Measurements from ENCODE around the gene ADAMTS9. TPM values are rescaled to one million over a fixed set of nuclear protein-coding genes. Genes with fewer than 3 reads are reported as not detected.

Gene ADAMTS9
- total RNA-seq, 2 donors from 2014 or later: 16.1 to 38.0 TPM

DNA sequence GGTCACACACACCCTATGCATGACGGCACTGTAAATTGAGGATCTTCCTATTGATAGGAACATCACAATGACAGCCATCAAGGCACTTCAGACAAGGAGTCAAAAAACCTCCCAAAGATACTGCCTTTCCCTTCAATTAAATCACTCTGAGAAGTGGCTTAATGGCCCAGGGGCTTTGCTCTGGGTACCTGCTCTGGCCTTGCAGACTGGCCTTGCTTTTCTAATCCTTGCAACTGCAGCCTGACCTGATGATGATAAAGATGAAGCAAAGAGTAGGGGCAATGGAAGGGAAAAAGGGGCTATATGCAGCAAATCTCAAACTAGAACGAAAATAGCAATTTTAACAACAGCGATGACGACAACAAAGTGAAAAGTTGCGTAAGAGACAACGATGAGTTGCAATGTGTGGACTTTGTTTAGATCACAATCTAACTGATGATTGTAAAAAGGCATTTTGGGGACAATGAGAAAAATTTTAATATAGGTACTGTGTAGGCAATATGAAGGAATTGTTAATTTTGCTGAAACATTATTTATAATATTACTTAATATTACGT lies 14.6 kb downstream of the ADAMTS9 start:
- Mint-ChIP-seq H3K36me3 (ENCODE audit: low read depth) (no peaks in the 10 kb centered on the region), H3K4me3 (no peak overlapping the region), H3K27ac (no peak overlapping the region), H3K9me3 (no peaks in the 10 kb centered on the region), H3K27me3 (ENCODE audit: insufficient read depth) (peaks cover under 1% of the 10 kb centered on the region), H3K4me1 (peaks cover 44% of the 10 kb centered on the region)
- Histone ChIP-seq H3K27me3 (ENCODE audit: control insufficient read depth, insufficient read depth, low read length, poor library complexity, severe bottlenecking) (no peaks in the 10 kb centered on the region), H3K9me3 (ENCODE audit: control insufficient read depth, low read length) (no peaks in the 10 kb centered on the region), H3K36me3 (ENCODE audit: control insufficient read depth, insufficient read depth, low read length) (no peaks in the 10 kb centered on the region), H3K9ac (ENCODE audit: extremely low read depth, low read length, poor library complexity, severe bottlenecking) (no peak overlapping the region), H3K27ac (ENCODE audit: low read depth, low read length) (no peak overlapping the region), H3K4me3 (ENCODE audit: low read length) (no peak overlapping the region), H3K4me1 (ENCODE audit: control insufficient read depth, insufficient read depth, low read length) (peaks cover 20% of the 10 kb centered on the region)
- TF ChIP-seq, protein P1, sequence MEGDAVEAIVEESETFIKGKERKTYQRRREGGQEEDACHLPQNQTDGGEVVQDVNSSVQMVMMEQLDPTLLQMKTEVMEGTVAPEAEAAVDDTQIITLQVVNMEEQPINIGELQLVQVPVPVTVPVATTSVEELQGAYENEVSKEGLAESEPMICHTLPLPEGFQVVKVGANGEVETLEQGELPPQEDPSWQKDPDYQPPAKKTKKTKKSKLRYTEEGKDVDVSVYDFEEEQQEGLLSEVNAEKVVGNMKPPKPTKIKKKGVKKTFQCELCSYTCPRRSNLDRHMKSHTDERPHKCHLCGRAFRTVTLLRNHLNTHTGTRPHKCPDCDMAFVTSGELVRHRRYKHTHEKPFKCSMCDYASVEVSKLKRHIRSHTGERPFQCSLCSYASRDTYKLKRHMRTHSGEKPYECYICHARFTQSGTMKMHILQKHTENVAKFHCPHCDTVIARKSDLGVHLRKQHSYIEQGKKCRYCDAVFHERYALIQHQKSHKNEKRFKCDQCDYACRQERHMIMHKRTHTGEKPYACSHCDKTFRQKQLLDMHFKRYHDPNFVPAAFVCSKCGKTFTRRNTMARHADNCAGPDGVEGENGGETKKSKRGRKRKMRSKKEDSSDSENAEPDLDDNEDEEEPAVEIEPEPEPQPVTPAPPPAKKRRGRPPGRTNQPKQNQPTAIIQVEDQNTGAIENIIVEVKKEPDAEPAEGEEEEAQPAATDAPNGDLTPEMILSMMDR (conservative IDR thresholded peaks at IDR 0.05): no peak
- WGBS, 2 experiments (ENCODE audit: insufficient coverage in 1 of 2, insufficient read length in 1 of 2): 93 to 97% methylated on average over 6 of the region's 7 CpGs
- DNase-seq: no peak

DNA sequence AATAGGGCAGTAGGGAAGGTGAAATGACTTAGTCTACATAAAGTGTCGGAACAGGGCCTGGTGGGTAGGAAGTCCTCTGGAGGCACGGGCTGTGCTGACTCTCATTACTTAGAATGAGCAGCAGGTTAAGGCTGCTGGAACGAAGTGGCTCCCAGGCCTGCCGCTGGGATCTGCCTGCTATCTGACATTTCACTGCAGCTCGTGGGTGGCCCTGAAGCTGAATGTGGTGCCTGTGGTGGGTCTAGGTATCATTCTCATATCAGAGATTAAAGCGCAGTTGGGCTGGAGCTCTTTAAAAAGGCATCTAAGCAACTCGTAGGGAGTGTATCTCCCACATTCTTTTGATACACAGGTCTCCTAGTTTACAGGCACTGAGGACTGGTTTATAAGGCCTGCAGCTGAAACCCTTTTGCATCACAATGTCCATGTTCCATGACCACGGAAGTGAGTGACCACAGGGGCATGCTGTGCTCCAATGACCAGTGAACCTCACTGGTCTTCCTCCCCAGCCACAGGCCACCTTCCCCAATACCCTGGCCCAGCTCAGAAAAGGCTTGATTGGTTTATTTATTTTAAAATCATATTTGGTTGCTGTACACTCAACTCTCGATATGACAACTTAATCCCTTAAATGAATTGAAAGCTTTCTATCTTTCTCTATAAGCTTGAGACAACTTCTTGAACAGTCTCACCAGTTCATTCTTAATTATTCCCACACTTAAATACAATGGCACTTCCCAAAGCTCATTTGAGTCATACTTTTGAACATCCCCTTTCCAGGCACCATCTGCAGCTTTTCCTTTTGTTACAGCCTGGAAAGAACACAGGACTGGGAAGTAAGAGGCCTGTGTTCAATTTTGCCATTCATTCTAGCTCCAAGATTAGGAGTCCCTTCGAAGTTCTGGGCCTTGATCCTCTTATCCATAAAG lies 19.0 kb downstream of the ADAMTS9 start:
- no peaks in the 10 kb centered on the region for H3K27me3 Mint-ChIP-seq (ENCODE audit: insufficient read depth)
- no peak overlapping the region for H3K27ac ChIP-seq (ENCODE audit: low read depth, low read length)
- no peaks in the 10 kb centered on the region for H3K36me3 ChIP-seq (ENCODE audit: control insufficient read depth, insufficient read depth, low read length)
- no peak overlapping the region for H3K4me3 ChIP-seq (ENCODE audit: low read length)
- no peaks in the 10 kb centered on the region for H3K36me3 Mint-ChIP-seq (ENCODE audit: low read depth)
- H3K27ac Mint-ChIP-seq: no peak overlapping the region
- no peak overlapping the region for H3K9ac ChIP-seq (ENCODE audit: extremely low read depth, low read length, poor library complexity, severe bottlenecking)
- H3K4me3 Mint-ChIP-seq: no peak overlapping the region
- no peak for DNase-seq
- H3K4me1 ChIP-seq (ENCODE audit: control insufficient read depth, insufficient read depth, low read length): peaks cover 3% of the 10 kb centered on the region
- TF ChIP-seq, protein P1 (conservative IDR thresholded peaks at IDR 0.05): no peak
- peaks cover 2% of the 10 kb centered on the region for H3K9me3 Mint-ChIP-seq
- peaks cover 12% of the 10 kb centered on the region for H3K9me3 ChIP-seq (ENCODE audit: control insufficient read depth, low read length)
- H3K27me3 ChIP-seq (ENCODE audit: control insufficient read depth, insufficient read depth, low read length, poor library complexity, severe bottlenecking): no peaks in the 10 kb centered on the region
- WGBS, 2 experiments (ENCODE audit: insufficient coverage in 1 of 2, insufficient read length in 1 of 2): 85 to 86% methylated on average over 8 to 10 of the region's 10 CpGs
- peaks cover 13% of the 10 kb centered on the region for H3K4me1 Mint-ChIP-seq

DNA sequence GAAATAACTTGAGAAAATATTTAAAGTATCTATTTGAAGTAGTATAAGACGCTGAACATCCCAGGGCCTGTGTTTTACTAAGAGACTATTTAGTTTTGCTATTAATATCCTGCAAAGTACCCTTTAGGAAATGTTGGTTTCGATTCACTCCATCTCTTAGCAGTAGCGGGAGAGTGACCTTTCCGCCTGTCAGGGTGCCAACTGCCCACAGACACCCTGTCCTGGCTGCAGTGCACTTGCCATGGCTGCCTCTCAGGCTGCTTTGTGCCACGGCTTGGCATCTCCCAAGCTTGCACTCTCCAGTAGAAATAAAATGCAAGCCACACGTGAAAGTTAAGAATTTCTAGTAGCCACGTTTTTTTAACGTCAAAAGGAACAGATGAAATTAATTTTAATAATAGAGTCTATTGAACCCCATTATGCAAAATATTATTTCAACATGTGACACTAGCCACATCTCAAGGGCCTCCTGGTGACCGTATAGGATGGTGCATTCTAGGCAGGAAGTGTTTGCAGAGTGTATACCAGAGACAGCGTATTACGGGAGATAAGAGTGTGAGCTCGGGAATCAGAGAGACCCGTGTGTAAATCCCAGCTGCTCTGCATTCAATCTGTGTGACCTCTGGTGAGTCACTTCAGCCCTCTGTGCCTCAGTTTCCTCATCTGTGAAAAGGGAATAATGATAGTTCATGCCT lies 19.8 kb downstream of the ADAMTS9 start:
- H3K36me3 Mint-ChIP-seq (ENCODE audit: low read depth): no peaks in the 10 kb centered on the region
- Histone ChIP-seq H3K9me3 (ENCODE audit: control insufficient read depth, low read length) (peaks cover 12% of the 10 kb centered on the region), H3K9ac (ENCODE audit: extremely low read depth, low read length, poor library complexity, severe bottlenecking) (no peak overlapping the region), H3K27ac (ENCODE audit: low read depth, low read length) (no peak overlapping the region), H3K27me3 (ENCODE audit: control insufficient read depth, insufficient read depth, low read length, poor library complexity, severe bottlenecking) (no peaks in the 10 kb centered on the region), H3K4me1 (ENCODE audit: control insufficient read depth, insufficient read depth, low read length) (peaks cover 3% of the 10 kb centered on the region), H3K36me3 (ENCODE audit: control insufficient read depth, insufficient read depth, low read length) (no peaks in the 10 kb centered on the region), H3K4me3 (ENCODE audit: low read length) (no peak overlapping the region)
- TF ChIP-seq, protein P1 (conservative IDR thresholded peaks at IDR 0.05): peak; percentile 45
- H3K4me1 Mint-ChIP-seq: peaks cover 13% of the 10 kb centered on the region
- H3K9me3 Mint-ChIP-seq: peaks cover 4% of the 10 kb centered on the region
- H3K27ac Mint-ChIP-seq: no peak overlapping the region
- no peak overlapping the region for H3K4me3 Mint-ChIP-seq
- no peak for DNase-seq
- WGBS, 2 experiments (ENCODE audit: insufficient coverage in 1 of 2, insufficient read length in 1 of 2): 93 to 96% methylated on average over 9 to 12 of the region's 13 CpGs
- H3K27me3 Mint-ChIP-seq (ENCODE audit: insufficient read depth): no peaks in the 10 kb centered on the region

Measured in endodermal cell (in vitro differentiated cells).